ENCODE results near the gene PCDHGA1. TPM values are rescaled to one million over a fixed set of nuclear protein-coding genes. Genes with fewer than 3 reads are reported as not detected.

PCDHGA1 gene
- total RNA-seq, 6 donors from 2014 or later = 0.15 to 0.51 (median 0.24) TPM; not detected in 2

- Histone ChIP-seq H3K27ac (no peak within 1 kb of the TSS), H3K4me3 (peak within 1 kb of the TSS in 2 of 4 donors; percentile 15 to 19), H3K9me3 (peaks cover 20 to 72% (median 46%) of the 10 kb centered on the region in 4 donors), H3K27me3 (no peaks in the 10 kb centered on the region), H3K4me1 (peaks cover 0 to 3% (median 0%) of the 10 kb centered on the region in 4 donors), H3K36me3 (no peaks in the 10 kb centered on the region)
- DNase-seq = no peak
- TF ChIP-seq POLR2A (IDR thresholded peaks at IDR 0.05) (no peak), CTCF (IDR thresholded peaks at IDR 0.05) (peak in 2 of 6 experiments; percentile 17 to 24)
- WGBS, 2 donors = 23 to 27% methylated on average over 29 of the region's 29 CpGs
- ATAC-seq (ENCODE audit: low FRiP score in 2 of 2) = no peak
Observed at GRCh38 chr5:141349917-141350619, 19.8 kb downstream of the PCDHGA1 start, which contains the start of gene PCDHGB1. Gene PCDHGB1, plus strand, starts transcription at chr5:141350099. Its CDS starts 162 bp downstream, at chr5:141350261.

- DNase-seq = peak in 1 of 2 donors; percentile 72
- peaks cover 0 to 3% (median 0%) of the 10 kb centered on the region in 4 donors for H3K4me1 ChIP-seq
- H3K27ac ChIP-seq = no peak overlapping the region
- WGBS, 2 donors = 48% methylated on average over 18 of the region's 36 CpGs; no CpG with 5 or more reads in 1 of the 2 donors
- no peak overlapping the region for H3K4me3 ChIP-seq
- H3K27me3 ChIP-seq = no peaks in the 10 kb centered on the region
- ATAC-seq (ENCODE audit: low FRiP score in 2 of 2) = no peak
- no peaks in the 10 kb centered on the region for H3K36me3 ChIP-seq
- TF ChIP-seq POLR2A (IDR thresholded peaks at IDR 0.05) (no peak), EP300 (IDR thresholded peaks at IDR 0.05) (no peak), CTCF (IDR thresholded peaks at IDR 0.05) (no peak), POLR2AphosphoS5 (IDR thresholded peaks at IDR 0.05) (no peak)
- H3K9me3 ChIP-seq = peaks cover 29 to 72% (median 51%) of the 10 kb centered on the region in 4 donors
Observed at GRCh38 chr5:141351591-141351990, 21.3 kb downstream of the PCDHGA1 start.

GRCh38 chr5:141354900-141355469 lies 24.7 kb downstream of the PCDHGA1 start, which contains the start of gene PCDHGA4:
Gene PCDHGA4, plus strand, starts transcription at chr5:141355021. Its CDS starts 87 bp downstream, at chr5:141355108.
- no peak for ATAC-seq (ENCODE audit: low FRiP score in 2 of 2)
- no peaks in the 10 kb centered on the region for H3K4me1 ChIP-seq
- H3K4me3 ChIP-seq = peak within 1 kb of the TSS in 3 of 4 donors; percentile 19 to 28 (median 25)
- H3K9me3 ChIP-seq = peaks cover 25 to 85% (median 68%) of the 10 kb centered on the region in 4 donors
- no peak within 1 kb of the TSS for H3K27ac ChIP-seq
- 16 to 19% methylated on average over 22 to 25 of the region's 29 CpGs for WGBS, 2 donors
- H3K36me3 ChIP-seq = no peaks in the 10 kb centered on the region
- peak in 1 of 2 donors; percentile 77 for DNase-seq
- no peaks in the 10 kb centered on the region for H3K27me3 ChIP-seq
- TF ChIP-seq POLR2A (IDR thresholded peaks at IDR 0.05) (no peak), CTCF (IDR thresholded peaks at IDR 0.05) (no peak), POLR2AphosphoS5 (IDR thresholded peaks at IDR 0.05) (no peak), EP300 (IDR thresholded peaks at IDR 0.05) (no peak)

GRCh38 chr5:141355641-141356040 lies 25.3 kb downstream of the PCDHGA1 start:
- ATAC-seq (ENCODE audit: low FRiP score in 2 of 2) (no peak), DNase-seq (no peak)
- Histone ChIP-seq H3K4me1 (no peaks in the 10 kb centered on the region), H3K27ac (no peak overlapping the region), H3K9me3 (peaks cover 28 to 85% (median 66%) of the 10 kb centered on the region in 4 donors), H3K27me3 (no peaks in the 10 kb centered on the region), H3K36me3 (no peaks in the 10 kb centered on the region), H3K4me3 (peak overlapping the region in 1 of 4 donors; percentile 28)
- TF ChIP-seq POLR2AphosphoS5 (IDR thresholded peaks at IDR 0.05) = no peak
- TF ChIP-seq EP300 (IDR thresholded peaks at IDR 0.05) = no peak
- no peak for TF ChIP-seq POLR2A (IDR thresholded peaks at IDR 0.05)
- WGBS, 2 donors = 48 to 56% methylated on average over 21 to 24 of the region's 24 CpGs

- 72 to 77% methylated on average over 5 of the region's 5 CpGs for WGBS, 2 donors
- ATAC-seq (ENCODE audit: low FRiP score in 2 of 2) = no peak
Observed at GRCh38 chr5:141356133-141356532, 25.8 kb downstream of the PCDHGA1 start.

More at GRCh38 chr5:141356133-141356532, 25.8 kb downstream of the PCDHGA1 start:
- TF ChIP-seq CTCF (IDR thresholded peaks at IDR 0.05) (no peak), EP300 (IDR thresholded peaks at IDR 0.05) (no peak), POLR2AphosphoS5 (IDR thresholded peaks at IDR 0.05) (no peak), POLR2A (IDR thresholded peaks at IDR 0.05) (no peak)
- no peaks in the 10 kb centered on the region for H3K4me1 ChIP-seq
- H3K27me3 ChIP-seq = no peaks in the 10 kb centered on the region
- no peaks in the 10 kb centered on the region for H3K36me3 ChIP-seq
- peaks cover 33 to 85% (median 66%) of the 10 kb centered on the region in 4 donors for H3K9me3 ChIP-seq
- no peak overlapping the region for H3K27ac ChIP-seq
- no peak overlapping the region for H3K4me3 ChIP-seq
- no peak for DNase-seq
